Trophoblast cell (in vitro differentiated cells and primary cell): Measurements from ENCODE around the gene GLS2.
A peak's percentile ranks its signal among the peaks of the same experiment; 100 is the strongest.

Experiments
- DNase-seq, 2 donors: peaks; one replicate each; pipeline ENCODE4 v3.0.0-alpha.2; 2016
- H2AFZ ChIP-seq: 2 replicates; pipeline ENCODE4 v1.6.1; 2013; ENCODE audit warnings: low read length, moderate library complexity, mild to moderate bottlenecking; ENCODE audit not compliant: insufficient read depth, poor library complexity
- H2AK5ac ChIP-seq: 2 replicates; pipeline ENCODE4 v1.6.1; 2013; ENCODE audit warnings: mild to moderate bottlenecking, low read length
- H2BK120ac ChIP-seq: 2 replicates; pipeline ENCODE4 v1.6.1; 2013; ENCODE audit warnings: low read length, mild to moderate bottlenecking, moderate library complexity; ENCODE audit not compliant: insufficient read depth, poor library complexity
- H2BK12ac ChIP-seq: 2 replicates; pipeline ENCODE4 v1.6.1; 2013; ENCODE audit warnings: mild to moderate bottlenecking, low read length, moderate library complexity
- H2BK5ac ChIP-seq: 2 replicates; pipeline ENCODE4 v1.6.1; 2013; ENCODE audit warnings: low read length, low read depth, moderate library complexity, mild to moderate bottlenecking; ENCODE audit not compliant: poor library complexity
- H3K14ac ChIP-seq: 2 replicates; pipeline ENCODE4 v1.6.1; 2013; ENCODE audit warnings: mild to moderate bottlenecking, low read length
- H3K18ac ChIP-seq: 2 replicates; pipeline ENCODE4 v1.6.1; 2013; ENCODE audit warnings: mild to moderate bottlenecking, low read length
- H3K23ac ChIP-seq: 2 replicates; pipeline ENCODE4 v1.6.1; 2013; ENCODE audit warnings: low read length
- H3K27ac ChIP-seq: 2 replicates; pipeline ENCODE4 v1.5.1; 2013; ENCODE audit warnings: low read depth, mild to moderate bottlenecking, inconsistent platforms, low read length, moderate library complexity
- H3K27me3 ChIP-seq: 2 replicates; pipeline ENCODE4 v1.6.1; 2013; ENCODE audit warnings: inconsistent platforms, mild to moderate bottlenecking, low read length, moderate library complexity; ENCODE audit not compliant: insufficient read depth
- H3K36me3 ChIP-seq, 2 experiments: 1 replicate in 1 of 2; 2 replicates in 1 of 2; pipeline ENCODE4 v1.6.1; 2013; ENCODE audit warnings: low read length in 2 of 2, mild to moderate bottlenecking in 2 of 2, moderate library complexity in 1 of 2; ENCODE audit not compliant: insufficient read depth in 2 of 2, control insufficient read depth in 1 of 2
- H3K4ac ChIP-seq: 2 replicates; pipeline ENCODE4 v1.6.1; 2013; ENCODE audit warnings: low read depth, mild to moderate bottlenecking, low read length, moderate library complexity
- H3K4me1 ChIP-seq, 2 experiments: 1 replicate in 1 of 2; 2 replicates in 1 of 2; pipeline ENCODE4 v1.6.1; 2013; ENCODE audit warnings: low read length in 2 of 2, mild to moderate bottlenecking in 2 of 2, moderate library complexity in 1 of 2; ENCODE audit not compliant: insufficient read depth in 2 of 2, control insufficient read depth in 1 of 2
- H3K4me2 ChIP-seq: 2 replicates; pipeline ENCODE4 v1.6.1; 2013; ENCODE audit warnings: inconsistent platforms, mild to moderate bottlenecking, low read length, moderate library complexity
- H3K4me3 ChIP-seq: 2 replicates; pipeline ENCODE4 v1.5.1; 2013; ENCODE audit warnings: mild to moderate bottlenecking, low read depth, low read length, inconsistent platforms
- H3K79me1 ChIP-seq: one replicate; pipeline ENCODE4 v1.6.1; 2013; ENCODE audit warnings: low read length
- H3K79me2 ChIP-seq: 2 replicates; pipeline ENCODE4 v1.6.1; 2013; ENCODE audit warnings: low read length, mild to moderate bottlenecking; ENCODE audit not compliant: control insufficient read depth, insufficient read depth, poor library complexity
- H3K9ac ChIP-seq: 2 replicates; pipeline ENCODE4 v1.6.1; 2013; ENCODE audit warnings: mild to moderate bottlenecking, low read length
- H3K9me3 ChIP-seq: 2 replicates; pipeline ENCODE4 v1.6.1; 2013; ENCODE audit warnings: low read depth, mild to moderate bottlenecking, control low read depth, inconsistent platforms, low read length; ENCODE audit not compliant: insufficient read depth
- H4K12ac ChIP-seq: 2 replicates; pipeline ENCODE4 v1.6.1; 2013; ENCODE audit warnings: low read depth, mild to moderate bottlenecking, low read length, moderate library complexity
- H4K8ac ChIP-seq: 2 replicates; pipeline ENCODE4 v1.6.1; 2013; ENCODE audit warnings: low read depth, mild to moderate bottlenecking, low read length, moderate library complexity
- H4K91ac ChIP-seq: one replicate; pipeline ENCODE4 v1.6.1; 2013; ENCODE audit warnings: low read depth, mild to moderate bottlenecking, low read length, moderate library complexity
- WGBS: extraction: QIAGEN DNeasy Blood & Tissue Kit; methylation state at CpG from one replicate; pipeline ENCODE4 v1.1.7; 2013; ENCODE audit warnings: missing lambda C conversion rate; ENCODE audit not compliant: insufficient read length, insufficient coverage; ENCODE audit errors: extremely low coverage; 5-methylcytosine and 5-hydroxymethylcytosine counted together

Gene GLS2

DNA sequence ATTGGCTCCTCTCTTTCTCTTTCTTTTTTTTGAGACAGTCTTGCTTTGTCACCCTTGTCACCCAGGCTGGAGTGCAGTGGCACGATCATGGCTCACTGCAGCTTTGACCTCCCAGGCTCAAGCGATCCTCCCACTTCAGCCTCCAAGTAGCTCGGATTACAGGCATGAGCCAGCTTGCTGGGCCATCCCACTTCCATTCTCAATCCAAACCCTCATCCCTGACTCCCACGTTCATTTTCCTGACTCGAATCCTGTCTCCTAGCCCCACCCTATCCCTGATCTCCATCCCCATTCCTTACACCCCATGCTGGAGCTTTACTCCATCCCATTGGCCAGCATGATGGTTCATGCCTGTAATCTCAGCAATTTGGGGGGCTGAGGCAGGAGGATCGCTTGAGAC lies 11.8 kb downstream of the GLS2 start:
- H3K4me1 ChIP-seq = no peaks in the 10 kb centered on the region
- H2BK5ac ChIP-seq = no peak overlapping the region
- no peaks in the 10 kb centered on the region for H3K27me3 ChIP-seq
- no peak overlapping the region for H3K18ac ChIP-seq
- H3K27ac ChIP-seq = no peak overlapping the region
- no peak overlapping the region for H2BK12ac ChIP-seq
- H3K36me3 ChIP-seq = no peaks in the 10 kb centered on the region
- H3K23ac ChIP-seq = no peak overlapping the region
- no peak overlapping the region for H3K9ac ChIP-seq
- no peak overlapping the region for H2BK120ac ChIP-seq
- H3K14ac ChIP-seq = no peak overlapping the region
- H4K12ac ChIP-seq = no peak overlapping the region
- no peak overlapping the region for H4K91ac ChIP-seq
- H3K4me3 ChIP-seq = no peak overlapping the region
- no peak for DNase-seq
- no peaks in the 10 kb centered on the region for H3K79me2 ChIP-seq
- H3K4me2 ChIP-seq = no peak overlapping the region
- H3K9me3 ChIP-seq = no peaks in the 10 kb centered on the region
- H2AFZ ChIP-seq = no peak overlapping the region
- H4K8ac ChIP-seq = no peak overlapping the region
- no peak overlapping the region for H3K4ac ChIP-seq
- WGBS = 100% methylated on average over 2 of the region's 6 CpGs
- H2AK5ac ChIP-seq = no peak overlapping the region
- no peaks in the 10 kb centered on the region for H3K79me1 ChIP-seq

DNA sequence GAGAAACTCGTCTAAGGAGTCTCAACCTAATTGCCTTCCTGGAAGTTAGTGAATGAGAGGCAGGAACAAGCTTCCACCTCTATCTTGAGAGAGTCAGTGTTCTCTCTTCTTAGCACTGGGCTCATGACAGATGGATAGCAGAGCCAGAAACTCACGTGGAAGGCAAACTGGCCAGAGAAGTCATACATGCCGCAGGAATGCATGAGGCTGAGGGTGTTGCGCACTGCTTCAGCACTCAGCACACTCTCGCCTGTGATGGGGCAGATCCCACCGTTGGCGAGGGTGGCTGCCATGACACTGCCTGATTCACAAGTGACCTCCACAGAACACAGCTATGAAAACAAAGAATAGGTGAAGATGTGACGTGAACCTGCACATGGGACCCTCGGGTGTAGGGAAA lies 13.6 kb downstream of the GLS2 start:
- Histone ChIP-seq H3K36me3 (no peaks in the 10 kb centered on the region), H3K4me1 (peaks cover 0 to under 1% of the 10 kb centered on the region in 2 experiments), H3K4ac (no peak overlapping the region), H3K23ac (no peak overlapping the region), H3K14ac (no peak overlapping the region), H3K27me3 (no peaks in the 10 kb centered on the region), H3K9ac (no peak overlapping the region), H3K4me3 (no peak overlapping the region), H3K27ac (no peak overlapping the region), H2AFZ (no peak overlapping the region), H3K18ac (no peak overlapping the region), H2BK120ac (no peak overlapping the region), H3K79me1 (no peaks in the 10 kb centered on the region), H2AK5ac (no peak overlapping the region), H3K4me2 (no peak overlapping the region), H4K8ac (no peak overlapping the region), H4K91ac (no peak overlapping the region), H4K12ac (no peak overlapping the region), H3K79me2 (no peaks in the 10 kb centered on the region), H2BK5ac (no peak overlapping the region), H3K9me3 (no peaks in the 10 kb centered on the region), H2BK12ac (no peak overlapping the region)
- no CpG with 5 or more reads among the region's 9 CpGs for WGBS
- DNase-seq = no peak

DNA sequence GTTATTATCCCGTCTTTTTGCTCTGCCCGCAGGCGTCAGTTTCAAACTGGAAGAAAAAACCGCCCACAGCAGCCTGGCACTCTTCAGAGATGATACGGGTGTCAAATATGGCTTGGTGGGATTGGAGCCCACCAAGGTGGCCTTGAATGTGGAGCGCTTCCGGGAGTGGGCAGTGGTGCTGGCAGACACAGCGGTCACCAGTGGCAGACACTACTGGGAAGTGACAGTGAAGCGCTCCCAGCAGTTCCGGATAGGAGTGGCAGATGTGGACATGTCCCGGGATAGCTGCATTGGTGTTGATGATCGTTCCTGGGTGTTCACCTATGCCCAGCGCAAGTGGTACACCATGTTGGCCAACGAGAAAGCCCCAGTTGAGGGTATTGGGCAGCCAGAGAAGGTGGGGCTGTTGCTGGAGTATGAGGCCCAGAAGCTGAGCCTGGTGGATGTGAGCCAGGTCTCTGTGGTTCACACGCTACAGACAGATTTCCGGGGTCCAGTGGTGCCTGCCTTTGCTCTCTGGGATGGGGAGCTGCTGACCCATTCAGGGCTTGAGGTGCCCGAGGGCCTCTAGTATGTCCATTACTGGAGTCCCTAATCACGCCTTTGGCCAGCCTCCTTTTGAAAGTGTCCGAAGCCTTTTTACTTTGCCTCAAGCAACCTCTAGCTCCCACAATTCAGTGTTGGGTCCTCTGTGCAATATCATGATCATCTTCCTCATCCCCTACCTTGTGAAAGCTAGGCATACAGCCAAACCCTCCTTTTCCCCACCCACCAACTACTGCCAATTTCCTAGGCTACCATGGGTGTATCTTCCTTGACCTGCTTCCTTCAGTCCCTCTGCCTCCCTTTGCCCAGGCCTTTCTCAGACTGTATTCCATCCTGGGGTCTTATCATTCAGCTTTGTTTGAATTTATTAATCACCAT lies 18.7 kb downstream of the GLS2 start:
- DNase-seq = no peak
- peak overlapping the region; percentile 72 for H4K12ac ChIP-seq
- H3K18ac ChIP-seq = peak overlapping the region; percentile 34
- H2BK12ac ChIP-seq = no peak overlapping the region
- peak overlapping the region; percentile 81 for H3K4ac ChIP-seq
- H3K14ac ChIP-seq = peak overlapping the region; percentile 16
- no peak overlapping the region for H2BK120ac ChIP-seq
- H4K91ac ChIP-seq = peak overlapping the region; percentile 71
- H3K4me2 ChIP-seq = peak overlapping the region; percentile 88
- WGBS = no CpG with 5 or more reads among the region's 19 CpGs
- H3K27ac ChIP-seq = no peak overlapping the region
- peak overlapping the region; percentile 17 for H2AK5ac ChIP-seq
- H3K23ac ChIP-seq = no peak overlapping the region
- peak overlapping the region; percentile 73 for H3K4me3 ChIP-seq
- peaks cover 2% of the 10 kb centered on the region for H3K79me1 ChIP-seq
- H3K9me3 ChIP-seq = no peaks in the 10 kb centered on the region
- no peaks in the 10 kb centered on the region for H3K79me2 ChIP-seq
- peak overlapping the region; percentile 54 for H2AFZ ChIP-seq
- peak overlapping the region; percentile 82 for H4K8ac ChIP-seq
- peaks cover 5% of the 10 kb centered on the region in 2 experiments for H3K4me1 ChIP-seq
- H3K9ac ChIP-seq = peak overlapping the region; percentile 95
- no peaks in the 10 kb centered on the region for H3K36me3 ChIP-seq
- no peaks in the 10 kb centered on the region for H3K27me3 ChIP-seq
- H2BK5ac ChIP-seq = no peak overlapping the region

DNA sequence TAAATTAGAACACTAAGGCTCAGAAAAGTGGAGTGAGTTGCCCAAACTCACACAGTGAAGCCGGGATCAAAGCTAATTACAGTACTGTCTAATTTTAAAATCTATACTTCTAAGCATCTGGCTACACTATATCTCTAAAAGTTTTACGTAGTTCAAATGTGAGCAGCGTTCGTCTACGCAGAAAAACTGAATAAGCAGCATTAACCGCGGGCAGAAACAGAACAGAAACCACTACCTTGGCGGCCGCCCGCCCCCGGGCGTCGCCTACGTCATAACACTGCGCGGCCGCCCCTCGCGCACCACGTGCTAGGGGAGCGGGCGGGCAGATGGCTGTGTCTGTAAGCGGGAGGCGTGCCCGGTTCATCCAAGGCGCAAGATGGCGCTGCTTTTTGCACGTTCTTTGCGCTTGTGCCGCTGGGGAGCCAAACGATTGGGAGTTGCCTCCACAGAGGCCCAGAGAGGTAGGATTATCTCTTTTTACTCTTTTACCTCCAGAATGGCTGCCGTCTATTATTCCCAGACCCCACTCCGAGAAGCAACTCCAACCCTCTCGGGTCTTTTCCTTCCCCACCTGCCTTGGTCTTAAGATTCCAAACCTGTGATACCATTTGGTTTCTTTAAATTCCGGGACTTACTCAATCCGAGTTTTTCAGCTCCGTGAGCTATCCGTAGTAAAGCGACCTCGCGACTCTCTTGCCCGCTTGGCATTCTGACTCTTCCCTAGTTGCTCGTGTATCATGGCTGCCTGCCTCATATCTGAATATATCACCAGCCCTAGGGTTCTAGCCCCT lies 19.6 kb downstream of the GLS2 start, which contains the start of gene SPRYD4:
Gene SPRYD4 (plus strand): TSS at position 363 of the 791 bp plus-strand sequence. CDS start 14 bp downstream, at position 377.
- DNase-seq = peak; percentile 94 to 97
- peak within 1 kb of the TSS; percentile 54 for H2AFZ ChIP-seq
- H3K4ac ChIP-seq = peak within 1 kb of the TSS; percentile 81
- no CpG with 5 or more reads among the region's 43 CpGs for WGBS
- peak within 1 kb of the TSS; percentile 50 for H2BK120ac ChIP-seq
- peak within 1 kb of the TSS; percentile 71 for H4K91ac ChIP-seq
- H3K79me1 ChIP-seq = peaks cover 2% of the 10 kb centered on the region
- peak within 1 kb of the TSS; percentile 95 for H3K9ac ChIP-seq
- no peaks in the 10 kb centered on the region for H3K9me3 ChIP-seq
- peak within 1 kb of the TSS; percentile 16 for H3K14ac ChIP-seq
- no peaks in the 10 kb centered on the region for H3K79me2 ChIP-seq
- peak within 1 kb of the TSS; percentile 17 for H2AK5ac ChIP-seq
- H3K23ac ChIP-seq = no peak within 1 kb of the TSS
- peak within 1 kb of the TSS; percentile 88 for H3K4me2 ChIP-seq
- peak within 1 kb of the TSS; percentile 72 for H4K12ac ChIP-seq
- no peak within 1 kb of the TSS for H2BK12ac ChIP-seq
- H3K18ac ChIP-seq = peak within 1 kb of the TSS; percentile 49
- H3K27ac ChIP-seq = no peak within 1 kb of the TSS
- peak within 1 kb of the TSS; percentile 73 for H3K4me3 ChIP-seq
- no peak within 1 kb of the TSS for H2BK5ac ChIP-seq
- H3K4me1 ChIP-seq = peaks cover 5% of the 10 kb centered on the region in 2 experiments
- peak within 1 kb of the TSS; percentile 82 for H4K8ac ChIP-seq
- no peaks in the 10 kb centered on the region for H3K36me3 ChIP-seq
- no peaks in the 10 kb centered on the region for H3K27me3 ChIP-seq
